AG10803 (cell line): ENCODE data around the gene BLOC1S5.

Experiments
- DNase-seq: peaks from one replicate; pipeline ENCODE4 v3.0.0; 2010; ENCODE audit warnings: low read depth
- H3K4me3 ChIP-seq: 2 replicates; pipeline ENCODE4 v1.5.1; 2011; ENCODE audit warnings: mild to moderate bottlenecking, low read length, control low read depth
- CTCF ChIP-seq: conservative IDR thresholded peaks from 2 replicates; pipeline ENCODE4 v1.5.1; 2011; ENCODE audit warnings: mild to moderate bottlenecking, low read length, control low read depth, inconsistent platforms

BLOC1S5 gene

DNA sequence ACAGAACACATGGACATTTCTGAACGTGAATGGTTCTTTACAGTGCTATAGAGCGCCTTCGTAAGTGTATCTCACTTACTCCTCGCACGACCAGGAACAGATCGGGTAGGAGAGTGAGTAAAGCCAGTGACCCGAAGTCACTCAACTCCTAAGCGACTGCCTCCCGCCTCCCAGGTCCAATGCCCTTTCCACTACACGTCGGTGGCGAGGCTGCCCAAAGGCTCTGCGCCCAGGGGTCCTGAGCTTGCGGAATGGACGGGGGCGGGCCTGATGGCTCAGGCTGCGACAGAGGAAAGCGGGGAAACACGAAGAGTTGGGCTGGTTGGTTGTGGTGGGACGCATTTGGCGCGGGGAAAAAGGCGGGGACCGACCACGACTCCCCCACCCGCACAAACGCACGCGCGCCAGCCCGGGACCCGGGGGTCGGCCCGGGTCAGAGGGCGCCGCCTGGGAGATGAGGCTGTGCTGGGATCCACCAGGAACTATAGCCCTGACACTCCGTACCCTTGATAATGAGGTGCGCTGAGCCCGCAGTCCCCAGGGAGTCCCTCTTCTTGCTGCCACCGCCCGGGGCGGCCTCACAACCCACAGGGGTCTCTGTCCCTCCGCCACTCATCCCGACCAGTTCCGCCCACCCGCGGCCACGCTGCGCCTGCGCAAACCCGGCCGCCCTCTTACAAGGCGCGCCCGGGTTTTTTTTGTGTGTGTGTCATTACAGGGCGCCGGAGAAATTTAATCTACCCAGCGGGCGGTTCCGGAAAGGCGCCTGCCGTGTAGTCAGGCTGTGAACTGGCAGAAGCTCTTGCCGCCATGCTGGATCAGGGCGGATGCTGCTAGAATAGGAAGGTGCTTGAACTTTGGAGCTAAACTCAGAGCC lies at the start of gene BLOC1S5:
BLOC1S5 (minus strand) TSS at position 629 of the 877 bp plus-strand sequence; CDS start at position 616, 13 bp downstream.
- peak; percentile 97 for DNase-seq
- no peak; the same call in 1 of the 2 replicates for TF ChIP-seq CTCF
- H3K4me3 ChIP-seq = peak within 1 kb of the TSS; percentile 89

DNA sequence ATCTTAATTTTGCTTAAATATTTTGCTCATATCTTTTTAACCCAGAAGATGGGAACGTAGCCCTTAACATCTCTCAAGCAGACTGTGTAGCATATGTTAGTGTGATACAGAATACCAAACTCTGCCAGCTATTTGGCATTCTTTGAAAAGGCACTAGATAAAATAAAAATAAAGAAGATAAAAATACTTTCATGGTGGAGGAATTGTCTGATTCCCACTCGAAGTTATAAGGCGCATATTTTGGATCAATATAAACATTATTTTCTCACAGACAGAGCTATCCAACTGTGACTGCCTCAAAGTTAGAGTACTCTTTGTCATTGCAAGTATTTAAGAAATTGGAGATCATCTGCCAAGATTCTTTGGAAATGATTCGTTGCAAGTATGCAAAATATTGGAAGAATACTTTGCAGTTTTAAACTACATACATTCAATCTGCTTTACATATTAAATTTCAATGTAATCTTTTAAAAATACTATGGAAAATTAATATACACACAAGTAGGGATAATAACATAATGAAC lies 49.0 kb upstream of the BLOC1S5 start:
- no peak overlapping the region for H3K4me3 ChIP-seq
- DNase-seq = peak; percentile 57
- TF ChIP-seq CTCF = no peak

DNA sequence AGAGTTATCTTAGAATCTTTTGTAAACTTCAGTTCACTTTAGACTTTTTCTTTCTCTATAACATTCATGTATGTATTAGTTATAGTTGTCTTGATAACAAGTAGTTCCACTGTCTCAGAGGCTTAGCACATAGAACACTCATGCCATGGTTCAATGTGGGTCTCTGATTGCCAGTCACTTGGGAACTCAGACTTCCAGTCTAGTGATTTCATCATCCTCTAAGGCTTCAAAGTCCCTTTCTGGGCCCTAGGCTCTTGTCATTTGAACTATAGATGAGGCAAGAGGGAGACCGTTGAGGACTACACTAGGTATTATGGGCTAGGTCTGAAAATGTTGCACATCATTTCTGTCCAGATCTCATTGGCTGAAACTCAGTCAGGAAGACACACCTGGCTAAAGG lies 46.5 kb upstream of the BLOC1S5 start:
- no peak overlapping the region for H3K4me3 ChIP-seq
- DNase-seq = no peak
- TF ChIP-seq CTCF = no peak

DNA sequence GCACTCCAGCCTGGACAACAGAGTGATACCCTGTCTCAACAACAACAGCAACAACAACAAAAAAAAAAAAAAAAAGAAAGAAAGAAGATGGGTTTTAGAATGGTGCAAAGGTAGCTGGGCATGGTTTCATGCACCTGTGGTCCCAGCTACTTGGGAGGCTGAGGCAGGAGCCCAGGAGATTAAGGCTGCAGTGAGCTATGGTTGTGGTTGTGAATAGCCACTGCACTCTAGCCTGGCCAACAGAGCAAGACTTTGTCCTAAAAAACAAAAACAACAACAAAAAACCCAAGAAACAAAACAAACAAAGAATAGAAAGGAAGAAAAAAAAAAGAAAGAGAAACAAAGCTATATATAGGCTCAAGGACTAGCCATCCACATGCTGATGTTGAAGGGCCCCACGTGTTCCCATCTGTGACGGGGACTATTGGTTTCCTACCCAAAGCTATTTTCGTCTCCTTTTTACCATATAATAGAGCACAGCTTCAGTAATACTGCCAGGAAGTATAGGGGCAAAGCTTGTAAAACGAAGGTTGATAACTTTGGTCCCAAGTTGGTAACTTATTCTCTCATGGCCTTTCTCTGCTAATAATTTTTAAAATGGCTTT lies 46.0 kb upstream of the BLOC1S5 start:
- no peak for TF ChIP-seq CTCF
- H3K4me3 ChIP-seq = no peak overlapping the region
- no peak for DNase-seq

- no peak for TF ChIP-seq CTCF
- H3K4me3 ChIP-seq = no peak overlapping the region
- DNase-seq = no peak
Measured at GRCh38 chr6:8108759-8109539, 44.8 kb upstream of the BLOC1S5 start.

DNA sequence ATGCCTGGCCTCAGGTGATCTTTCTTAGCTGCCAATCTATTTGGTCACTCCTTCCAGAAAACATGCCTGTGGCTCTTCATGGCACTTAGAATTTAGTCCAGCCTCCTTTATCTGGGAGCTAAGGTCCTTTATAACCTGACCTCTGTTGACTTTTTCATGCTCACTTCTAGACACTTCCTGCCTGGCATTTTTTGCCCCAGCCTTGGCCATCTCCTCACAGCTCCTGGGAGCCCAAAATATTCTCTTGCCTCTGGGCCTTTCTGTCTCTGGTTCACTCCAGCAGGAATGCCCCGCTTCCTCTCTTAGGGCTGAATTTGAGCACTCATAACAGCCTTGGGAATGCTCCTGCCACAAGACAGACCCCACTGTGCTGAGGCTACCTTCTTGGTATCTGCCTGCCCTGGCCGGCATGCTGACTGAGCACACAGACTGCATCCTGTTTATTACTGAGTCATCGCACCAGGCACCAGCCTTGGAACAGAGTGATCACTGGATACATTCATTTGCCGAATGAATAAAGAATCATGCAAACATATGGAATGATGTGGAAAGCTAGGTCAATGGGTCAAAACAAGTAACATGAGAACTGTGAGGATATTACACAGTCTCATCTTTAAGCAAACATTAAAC lies 44.0 kb upstream of the BLOC1S5 start:
- peak; percentile 86 for DNase-seq
- TF ChIP-seq CTCF = no peak
- no peak overlapping the region for H3K4me3 ChIP-seq
